ENCODE data around the gene SLC7A11.

- TF ChIP-seq, protein P1, sequence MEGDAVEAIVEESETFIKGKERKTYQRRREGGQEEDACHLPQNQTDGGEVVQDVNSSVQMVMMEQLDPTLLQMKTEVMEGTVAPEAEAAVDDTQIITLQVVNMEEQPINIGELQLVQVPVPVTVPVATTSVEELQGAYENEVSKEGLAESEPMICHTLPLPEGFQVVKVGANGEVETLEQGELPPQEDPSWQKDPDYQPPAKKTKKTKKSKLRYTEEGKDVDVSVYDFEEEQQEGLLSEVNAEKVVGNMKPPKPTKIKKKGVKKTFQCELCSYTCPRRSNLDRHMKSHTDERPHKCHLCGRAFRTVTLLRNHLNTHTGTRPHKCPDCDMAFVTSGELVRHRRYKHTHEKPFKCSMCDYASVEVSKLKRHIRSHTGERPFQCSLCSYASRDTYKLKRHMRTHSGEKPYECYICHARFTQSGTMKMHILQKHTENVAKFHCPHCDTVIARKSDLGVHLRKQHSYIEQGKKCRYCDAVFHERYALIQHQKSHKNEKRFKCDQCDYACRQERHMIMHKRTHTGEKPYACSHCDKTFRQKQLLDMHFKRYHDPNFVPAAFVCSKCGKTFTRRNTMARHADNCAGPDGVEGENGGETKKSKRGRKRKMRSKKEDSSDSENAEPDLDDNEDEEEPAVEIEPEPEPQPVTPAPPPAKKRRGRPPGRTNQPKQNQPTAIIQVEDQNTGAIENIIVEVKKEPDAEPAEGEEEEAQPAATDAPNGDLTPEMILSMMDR (IDR thresholded peaks at IDR 0.05), result no peak
- no peak for TF ChIP-seq POLR2A (IDR thresholded peaks at IDR 0.05)
These were observed 14.5 kb upstream of the SLC7A11 start for GRCh38 chr4:138256608-138257007.
